Measurements from ENCODE around the gene LRRC49.
"Not testable (repeated sequence)": the region's sequence is repeated elsewhere in the genome, so short reads cannot be mapped to it uniquely, and the experiment has no call there.

Gene LRRC49

DNA sequence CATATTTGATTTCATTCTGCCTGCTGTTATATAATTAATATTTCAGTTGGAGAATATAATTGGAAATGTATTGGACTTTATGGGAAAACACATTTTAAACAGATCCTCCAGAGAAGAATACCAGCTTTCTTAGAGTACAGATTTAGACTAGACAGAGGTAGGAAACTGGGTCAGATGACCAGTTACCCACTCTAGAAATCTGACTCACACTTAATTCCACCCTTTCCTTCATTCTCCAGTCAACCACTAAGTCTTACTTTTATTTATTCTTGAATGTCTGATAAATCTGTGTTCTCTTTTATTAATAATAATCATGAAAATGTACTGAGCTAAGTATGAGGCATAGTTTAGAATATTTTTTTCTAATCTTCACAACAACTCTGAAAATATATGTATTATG is 110.7 kb downstream of the LRRC49 start:
- DNase-seq, result no peak

DNA sequence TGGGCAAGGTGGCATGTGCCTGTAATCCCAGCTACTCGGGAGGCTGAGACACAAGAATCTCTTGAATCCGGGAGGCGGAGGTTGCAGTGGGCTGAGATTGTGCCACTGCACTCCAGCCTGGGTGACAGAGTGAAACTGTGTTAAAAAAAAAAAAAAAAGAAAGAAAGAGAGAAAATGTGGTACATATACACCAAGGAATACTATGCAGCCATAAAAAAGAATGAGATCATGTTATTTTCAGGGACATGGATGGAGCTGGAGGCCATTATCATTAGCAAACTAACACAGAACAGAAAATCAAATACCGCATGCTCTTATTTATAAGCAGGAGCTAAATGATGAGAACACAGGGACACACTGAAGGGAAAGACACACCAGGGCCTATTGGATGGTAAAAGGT is 111.9 kb downstream of the LRRC49 start:
- not testable (repeated sequence) for DNase-seq

GRCh38 chr15:71005895-71006294 is 113.3 kb downstream of the LRRC49 start:
- no peak for DNase-seq

DNA sequence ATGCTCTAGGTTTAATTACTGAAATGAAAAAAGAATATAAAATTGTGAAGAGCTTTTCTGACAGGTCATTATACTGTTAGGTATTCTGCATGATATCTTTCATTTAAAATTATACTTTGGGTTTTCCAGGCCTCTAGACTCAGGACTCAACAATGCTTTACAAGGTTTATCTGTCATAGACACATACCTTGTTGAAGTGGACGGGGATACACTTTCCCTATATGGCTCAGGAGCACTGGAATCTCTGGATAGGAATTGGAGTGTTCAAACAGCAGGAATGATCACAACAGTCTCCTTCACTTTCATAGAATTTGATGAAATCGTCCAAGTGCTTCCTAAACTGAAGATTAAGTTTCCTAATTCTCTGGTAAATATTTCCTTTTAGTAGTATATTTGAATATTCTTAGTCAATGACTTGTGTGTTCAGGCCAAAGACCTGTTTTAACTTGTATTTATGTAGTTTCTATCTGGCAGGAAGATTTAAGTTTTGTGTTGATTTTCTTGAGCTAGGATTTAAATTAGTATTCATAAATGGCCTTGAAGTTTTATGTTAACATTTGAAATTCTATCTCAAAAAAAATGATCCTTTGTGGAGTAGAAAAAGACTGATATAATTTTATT is 115.7 kb downstream of the LRRC49 start:
- no peak for DNase-seq

DNA sequence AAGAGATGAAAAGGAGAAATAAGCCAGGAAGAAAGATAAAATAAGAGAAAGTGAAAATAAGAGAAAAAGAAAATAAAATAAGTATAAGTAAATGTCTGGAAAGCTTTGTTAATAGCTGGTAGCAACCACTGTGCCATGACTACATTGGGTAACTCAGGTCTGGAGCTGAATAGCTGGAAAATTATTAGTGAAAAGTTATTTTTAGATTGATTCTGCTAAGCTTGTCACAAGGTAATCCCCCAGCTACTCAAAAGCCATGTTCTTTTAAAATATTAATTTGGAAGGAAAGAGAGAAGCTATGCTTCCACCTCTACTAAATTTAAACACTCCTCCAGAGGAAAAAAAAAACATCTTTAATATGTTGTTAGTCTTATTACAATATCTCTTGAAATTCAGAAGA is 117.8 kb downstream of the LRRC49 start:
- no peak for DNase-seq

DNA sequence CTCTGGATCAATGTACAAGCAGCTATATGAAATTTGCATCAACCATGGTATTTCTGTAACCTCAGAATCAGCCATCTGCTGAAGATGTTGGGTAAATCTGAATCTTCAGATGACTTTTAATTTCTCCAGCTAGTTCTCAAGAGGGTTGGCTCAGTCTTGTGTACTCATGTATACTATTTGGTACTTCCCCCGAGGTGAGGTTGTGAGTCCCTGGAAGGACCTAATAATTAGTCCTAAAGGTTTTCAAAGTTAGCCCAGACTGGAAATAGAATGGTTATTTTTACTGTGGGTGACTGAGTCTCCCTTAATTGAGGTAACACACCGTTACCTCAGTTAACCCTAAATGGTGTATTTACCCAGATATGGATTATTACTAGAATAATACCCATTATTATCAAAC is 118.4 kb downstream of the LRRC49 start:
- DNase-seq, result no peak

GRCh38 chr15:71011503-71012155 is 119.0 kb downstream of the LRRC49 start:
- no peak for DNase-seq

- no peak for DNase-seq
Measured at GRCh38 chr15:71013446-71013845, 120.8 kb downstream of the LRRC49 start.

- no peak for DNase-seq
Measured at GRCh38 chr15:71015342-71015741, 122.7 kb downstream of the LRRC49 start.

GRCh38 chr15:71031232-71031631 is 138.6 kb downstream of the LRRC49 start:
- not testable (repeated sequence) for DNase-seq

GRCh38 chr15:71035478-71035877 is 142.9 kb downstream of the LRRC49 start:
- not testable (repeated sequence) for DNase-seq

DNA sequence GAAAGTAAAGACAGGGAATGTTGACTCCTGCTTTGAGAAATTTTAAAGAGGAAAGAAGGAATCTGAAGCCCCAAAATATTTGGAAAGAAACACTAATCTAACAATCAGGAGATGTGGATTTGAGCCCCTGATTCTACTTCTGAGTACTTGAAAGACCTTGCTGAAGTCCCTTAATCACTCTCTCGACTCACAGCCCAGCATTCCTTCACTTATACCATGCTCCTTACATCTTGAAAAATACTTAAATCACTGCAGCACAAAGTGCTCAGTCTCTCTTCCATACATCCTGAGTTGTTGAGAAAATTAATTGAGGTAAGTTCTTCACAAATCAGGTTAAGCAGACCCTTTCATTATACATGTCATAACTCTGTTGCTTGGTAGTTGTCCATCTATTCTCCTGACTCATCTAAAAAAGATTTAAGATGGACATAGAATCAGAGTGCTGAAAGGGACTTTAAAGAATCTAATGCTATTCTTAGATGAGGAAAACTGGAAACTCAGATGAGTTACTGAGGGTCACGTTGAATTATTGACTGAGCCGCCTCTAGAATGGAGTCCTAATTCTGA is 149.8 kb downstream of the LRRC49 start:
- DNase-seq, result no peak

- DNase-seq, result no peak
Measured at GRCh38 chr15:71043373-71043772, 150.7 kb downstream of the LRRC49 start.

DNA sequence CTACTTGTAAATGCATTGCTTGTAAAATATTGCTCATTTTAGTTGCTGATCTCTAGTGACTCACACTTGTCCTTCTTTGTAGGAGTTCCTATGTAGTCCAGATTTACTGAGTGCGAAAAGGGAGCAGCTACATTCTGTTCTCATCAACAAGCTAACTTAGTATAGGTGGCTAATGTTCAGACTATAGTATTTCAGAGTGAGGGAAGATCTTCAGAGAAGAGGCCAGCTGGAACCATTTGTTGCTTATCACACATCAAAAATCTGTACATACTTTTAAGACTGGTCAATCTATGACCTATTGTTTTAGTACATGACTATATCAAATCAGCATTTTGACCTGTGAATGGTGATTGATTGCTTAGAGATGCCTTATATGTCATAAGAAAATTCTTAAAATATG is 151.4 kb downstream of the LRRC49 start:
- DNase-seq, result no peak

GRCh38 chr15:71046146-71046545 is 153.5 kb downstream of the LRRC49 start:
- not testable (repeated sequence) for DNase-seq

DNA sequence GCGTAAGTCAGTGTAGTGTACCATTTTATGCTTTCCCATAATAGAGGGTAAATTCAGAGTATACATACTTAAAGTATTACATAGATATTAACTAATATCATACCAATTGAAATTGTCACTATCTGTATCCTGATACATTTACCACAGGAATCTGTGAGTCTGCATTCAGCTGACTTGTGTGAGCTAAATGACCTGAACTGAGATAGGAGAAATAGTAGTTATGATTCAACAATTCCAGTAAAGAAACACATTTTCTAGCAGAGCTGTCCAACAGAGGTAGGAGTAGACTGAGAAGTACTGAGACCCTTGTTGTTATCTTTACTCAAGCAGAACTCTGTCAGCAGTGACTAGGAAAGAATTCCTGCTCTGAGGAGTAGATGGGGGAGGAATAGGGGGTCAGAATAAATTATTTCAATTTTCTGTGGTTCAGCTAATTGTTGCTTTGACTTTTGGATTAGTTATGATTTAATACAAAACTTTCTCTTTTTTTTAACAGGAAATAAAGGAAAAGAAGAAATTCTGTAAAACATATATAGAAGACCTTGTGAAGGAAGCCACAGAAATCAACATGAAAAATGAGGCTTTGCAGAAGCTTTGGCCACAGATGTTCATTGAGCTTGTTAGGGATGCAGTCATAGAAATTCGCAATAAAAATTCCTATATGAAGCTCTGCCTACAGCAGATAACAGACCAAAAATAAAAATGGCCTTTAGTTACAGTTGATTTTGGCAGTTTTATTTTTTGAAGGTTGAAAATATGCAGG is 156.5 kb downstream of the LRRC49 start:
- no peak for DNase-seq

DNA sequence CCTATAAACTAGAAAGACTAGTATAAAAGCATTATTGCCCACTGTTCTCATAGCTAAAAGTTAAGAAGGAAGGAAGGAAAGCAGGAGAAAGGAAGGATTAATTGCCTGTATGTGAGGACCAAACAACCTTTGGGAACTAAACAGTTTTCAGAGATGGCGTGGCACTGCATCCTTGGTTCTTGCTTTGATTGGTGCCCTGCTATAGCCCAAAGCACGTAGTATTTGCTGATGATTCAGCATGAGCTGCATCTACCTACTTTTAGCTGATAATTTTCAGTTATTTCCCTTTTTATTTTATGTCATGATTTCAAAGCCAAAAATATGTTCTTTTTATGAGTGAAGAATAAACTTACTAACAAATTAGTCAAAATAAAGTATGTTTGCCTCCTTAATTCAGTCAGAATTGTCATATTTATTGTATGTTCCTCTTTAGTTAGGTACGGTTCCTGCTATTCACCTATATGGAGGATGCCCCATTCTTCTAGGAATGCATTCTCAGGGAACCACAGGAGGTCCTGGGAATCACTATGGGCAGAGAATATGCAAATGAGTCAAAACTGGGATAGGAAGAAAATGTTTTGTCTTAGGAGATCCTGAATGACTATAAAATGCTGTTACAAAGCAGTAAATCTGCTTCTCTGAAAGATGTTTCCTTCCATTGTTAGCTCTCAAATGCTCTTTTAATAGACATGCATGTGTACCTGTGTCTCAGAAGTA is 157.2 kb downstream of the LRRC49 start:
- DNase-seq, result no peak

DNA sequence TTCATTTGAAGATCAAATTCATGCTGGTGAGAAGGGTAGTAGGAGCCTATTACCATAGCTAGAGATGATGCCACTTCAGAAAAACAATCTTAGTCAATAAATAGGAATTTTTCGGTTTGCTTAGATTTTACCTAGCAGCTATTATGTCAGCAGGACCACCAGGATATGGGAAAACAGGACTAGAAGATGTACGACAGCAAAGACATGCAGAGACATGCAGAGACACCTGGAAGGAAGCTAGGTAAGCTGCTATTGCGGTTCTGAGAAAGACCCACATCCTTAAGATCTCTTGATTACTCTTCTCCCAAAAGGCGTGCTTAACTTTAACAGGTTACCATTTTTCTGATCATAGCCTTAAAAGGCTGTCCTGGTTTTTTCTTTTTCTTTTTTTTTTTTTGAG is 157.8 kb downstream of the LRRC49 start:
- DNase-seq, result no peak

DNA sequence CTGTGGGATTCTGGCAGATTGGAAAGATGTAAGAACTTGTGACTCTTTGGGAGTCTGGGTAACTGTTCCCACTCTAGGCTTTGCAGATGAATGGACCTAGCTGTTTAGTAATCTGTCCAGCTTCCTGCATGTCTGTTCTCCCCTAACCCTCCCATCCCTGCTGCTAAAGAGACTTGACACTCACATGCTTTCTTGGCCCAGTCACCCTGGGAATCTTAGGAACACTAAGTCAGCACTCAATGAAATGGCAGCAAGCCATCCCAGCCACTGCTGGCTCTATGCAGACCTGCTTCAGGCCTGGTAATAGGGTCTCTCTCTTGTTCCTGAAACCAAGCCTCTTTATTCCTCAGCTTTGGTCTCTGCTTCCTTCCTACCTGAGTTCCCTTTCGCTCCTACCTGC is 158.9 kb downstream of the LRRC49 start:
- DNase-seq, result no peak

- DNase-seq, result no peak
Measured at GRCh38 chr15:71052356-71052755, 159.7 kb downstream of the LRRC49 start.

DNA sequence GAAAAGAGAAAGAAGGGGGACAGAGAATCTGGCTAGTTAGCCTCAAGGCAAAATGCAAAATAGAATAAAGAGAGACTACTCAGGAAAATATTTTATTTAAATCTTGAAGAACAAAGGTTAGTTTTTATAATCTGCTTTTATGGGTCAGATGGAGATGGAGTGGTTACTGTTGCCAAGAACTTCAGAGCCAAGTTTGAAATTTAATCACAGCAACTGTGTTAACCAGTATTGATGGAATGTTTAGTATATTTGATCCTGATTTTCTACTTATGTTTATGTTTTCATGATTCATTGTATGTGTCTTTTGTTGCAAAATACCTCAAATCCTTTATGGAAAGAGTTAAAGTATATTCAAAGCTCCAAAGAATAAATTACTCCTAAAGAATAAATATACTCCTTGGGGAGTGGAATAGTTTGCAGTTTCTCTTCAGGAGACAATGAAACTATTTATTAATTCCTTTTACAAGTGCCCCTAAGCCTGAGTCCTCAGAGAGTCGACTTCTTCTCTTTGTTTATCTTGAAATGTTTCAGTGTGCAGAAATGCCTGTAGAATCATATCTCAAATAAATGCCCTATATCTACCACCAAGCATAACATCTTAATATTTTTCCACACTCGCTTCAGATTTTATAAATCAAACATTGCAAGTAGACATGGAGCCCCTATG is 161.8 kb downstream of the LRRC49 start:
- no peak for DNase-seq

GRCh38 chr15:71055461-71055860 is 162.8 kb downstream of the LRRC49 start:
- no peak for DNase-seq

DNA sequence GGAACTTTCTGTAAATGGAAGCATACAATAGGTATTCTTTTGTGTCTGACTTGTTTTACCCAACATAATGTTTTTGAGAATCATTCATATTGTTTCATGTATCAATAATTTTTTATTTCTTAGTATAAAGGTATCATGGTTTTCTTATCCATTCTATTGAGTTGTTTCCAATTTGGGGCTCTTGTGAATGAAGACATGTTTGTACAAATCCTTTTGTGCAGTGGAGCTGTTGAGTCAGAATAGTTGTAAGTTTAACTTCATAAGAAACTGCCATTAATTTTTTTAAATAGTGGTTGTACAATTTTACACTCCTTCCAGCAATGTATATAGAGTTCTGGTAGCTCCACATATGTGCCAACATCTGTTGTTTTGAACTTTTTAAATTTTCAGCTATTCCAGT is 163.5 kb downstream of the LRRC49 start:
- no peak for DNase-seq
